ENCODE measurements around the gene OTX1. TPM values are rescaled to one million over a fixed set of nuclear protein-coding genes. Genes with fewer than 3 reads are reported as not detected.

OTX1 gene
- total RNA-seq, 4 donors from 2014 or later = not detected

GRCh38 chr2:63104482-63104881, 53.9 kb downstream of the OTX1 start:
- in situ Hi-C loops (cut with MboI; ENCODE audit: low pct_ligation_motif_present in 1 of 4, low pct_unique_long_range_greater_than_20kb in 1 of 4, low sequenced_read_pairs in 3 of 4) = no loop called here
- Histone ChIP-seq H3K27ac (no peak overlapping the region), H3K9me3 (peaks cover 0 to 7% of the 10 kb centered on the region in 2 donors), H3K4me1 (no peaks in the 10 kb centered on the region), H3K27me3 (no peaks in the 10 kb centered on the region), H3K4me3 (no peak overlapping the region), H3K36me3 (no peaks in the 10 kb centered on the region)
- DNase-seq = no peak
- no peak for TF ChIP-seq CTCF (IDR thresholded peaks at IDR 0.05)
- TF ChIP-seq POLR2A (IDR thresholded peaks at IDR 0.05) = no peak
- no peak for TF ChIP-seq POLR2AphosphoS5 (IDR thresholded peaks at IDR 0.05)
- TF ChIP-seq EP300 (IDR thresholded peaks at IDR 0.05; ENCODE audit: low read depth) = no peak
- 100% methylated on average over 1 of the region's 1 CpG for WGBS, 2 donors (ENCODE audit: low coverage in 1 of 2)
- intact Hi-C loops (cut with DNase I; ENCODE audit: low total_unique reads) = no loop called here
